H1 (cell line): ENCODE data around the gene SRCIN1. TPM values are rescaled to one million over a fixed set of nuclear protein-coding genes. Genes with fewer than 3 reads are reported as not detected.

Source experiments
- CTCF ChIA-PET: fragments of 300-600 bp; sonication (Branson Sonifier 250); formaldehyde crosslinking; loops from one replicate; lab custom pipeline; 2021; ENCODE audit not compliant: partially characterized antibody; lab: Charles Lee
- POLR2A ChIA-PET: fragments of 300-600 bp; sonication (Branson Sonifier 250); formaldehyde crosslinking; loops from one replicate; lab custom pipeline; 2021; ENCODE audit warnings: inconsistent platforms; ENCODE audit not compliant: partially characterized antibody; lab: Charles Lee
- DNase-seq, 2 experiments: peaks; one replicate each; pipeline versions ENCODE4 v3.0.0 to v3.0.0-alpha.2; 2010 to 2022; ENCODE audit warnings: low spot score in 2 of 2, low read depth in 1 of 2, mixed read lengths in 1 of 2
- FAIRE-seq: peaks from 2 replicates; lab custom pipeline; 2011; peaks lifted over from hg19 to GRCh38; lab: Jason Lieb, UNC
- H2AFZ ChIP-seq: 2 replicates; pipeline ENCODE4 v1.8.1; 2012; ENCODE audit warnings: low read length, inconsistent platforms
- H2AK5ac ChIP-seq: 2 replicates; pipeline ENCODE4 v1.6.1; 2013; ENCODE audit warnings: low read depth, low read length
- H2BK120ac ChIP-seq: replicated peaks from 2 replicates; pipeline ENCODE3; 2013; ENCODE audit warnings: low read depth, low read length, inconsistent platforms
- H2BK12ac ChIP-seq: 2 replicates; pipeline ENCODE4 v1.6.1; 2013; ENCODE audit warnings: low read depth, low read length
- H2BK15ac ChIP-seq: 2 replicates; pipeline ENCODE4 v1.6.1; 2013; ENCODE audit warnings: low read length
- H2BK20ac ChIP-seq: 2 replicates; pipeline ENCODE4 v1.6.1; 2013; ENCODE audit warnings: low read length
- H2BK5ac ChIP-seq: 2 replicates; pipeline ENCODE4 v1.6.1; 2013; ENCODE audit warnings: low read depth, low read length
- H3K14ac ChIP-seq: 2 replicates; pipeline ENCODE4 v1.6.1; 2013; ENCODE audit warnings: inconsistent platforms; ENCODE audit not compliant: insufficient read length
- H3K18ac ChIP-seq: 2 replicates; pipeline ENCODE4 v1.6.1; 2013; ENCODE audit warnings: low read length; ENCODE audit errors: extremely low read depth
- H3K23ac ChIP-seq: 2 replicates; pipeline ENCODE4 v1.6.1; 2013; ENCODE audit warnings: inconsistent platforms; ENCODE audit not compliant: insufficient read length
- H3K23me2 ChIP-seq: 2 replicates; pipeline ENCODE4 v1.6.1; 2013; ENCODE audit warnings: low read depth, low read length
- H3K27ac ChIP-seq: 2 replicates; pipeline ENCODE4 v1.6.1; 2011; ENCODE audit warnings: low read depth, low read length, inconsistent platforms
- H3K27me3 ChIP-seq, 4 experiments: replicated peaks in 1 of 4; 1 replicate in 1 of 4; 2 replicates in 3 of 4; pipeline versions ENCODE4 v1.6.1 to v1.8.1; 2011 to 2013; ENCODE audit warnings: low read length in 3 of 4, mild to moderate bottlenecking in 3 of 4, inconsistent platforms in 2 of 4, mixed read lengths in 2 of 4, moderate library complexity in 1 of 4; ENCODE audit not compliant: control insufficient read depth in 3 of 4, insufficient read depth in 3 of 4; ENCODE audit errors: extremely low read depth in 1 of 4
- H3K36me3 ChIP-seq, 4 experiments: 2 replicates each; pipeline versions ENCODE4 v1.6.1 to v1.8.1; 2011 to 2013; ENCODE audit warnings: mild to moderate bottlenecking in 4 of 4, low read length in 3 of 4, moderate library complexity in 2 of 4, control low read depth in 1 of 4, inconsistent platforms in 1 of 4; ENCODE audit not compliant: insufficient read depth in 4 of 4, control insufficient read depth in 2 of 4
- H3K4ac ChIP-seq: replicated peaks from 2 replicates; pipeline ENCODE3; 2013; ENCODE audit warnings: low read length, low read depth, mixed read lengths, inconsistent platforms; ENCODE audit not compliant: insufficient read length
- H3K4me1 ChIP-seq, 4 experiments: replicated peaks in 1 of 4; 1 replicate in 1 of 4; 2 replicates in 3 of 4; pipeline versions ENCODE4 v1.6.1 to v1.8.1; 2011 to 2013; ENCODE audit warnings: low read length in 3 of 4, inconsistent platforms in 2 of 4, mixed read lengths in 1 of 4; ENCODE audit not compliant: insufficient read depth in 4 of 4, control insufficient read depth in 3 of 4
- H3K4me2 ChIP-seq, 2 experiments: 2 replicates each; pipeline versions ENCODE4 v1.6.1 to v1.8.1; 2011 to 2013; ENCODE audit warnings: low read depth in 2 of 2, low read length in 2 of 2, control low read depth in 1 of 2, inconsistent platforms in 1 of 2, mild to moderate bottlenecking in 1 of 2; ENCODE audit not compliant: insufficient read depth in 1 of 2
- H3K4me3 ChIP-seq, 4 experiments: fragments of 200-600, 300-600 bp in 1 of 4; sonication (generic), shearing (Covaris generic), sonication (Bioruptor Twin) in 1 of 4; 2 replicates each; pipeline versions ENCODE4 v1.5.1 to v1.8.1; 2011 to 2016; ENCODE audit warnings: low read length in 4 of 4, low read depth in 3 of 4, control low read depth in 2 of 4, inconsistent platforms in 2 of 4, mild to moderate bottlenecking in 2 of 4, mixed read lengths in 1 of 4, moderate library complexity in 1 of 4; ENCODE audit not compliant: insufficient read depth in 2 of 4; ENCODE audit errors: extremely low read depth in 1 of 4
- H3K56ac ChIP-seq: replicated peaks from 2 replicates; pipeline ENCODE3; 2013; ENCODE audit warnings: low read depth, mild to moderate bottlenecking, mixed read lengths, low read length, inconsistent platforms; ENCODE audit not compliant: insufficient read length
- H3K79me1 ChIP-seq: 2 replicates; pipeline ENCODE4 v1.6.1; 2013; ENCODE audit warnings: low read depth, low read length, control low read depth
- H3K79me2 ChIP-seq, 2 experiments: 2 replicates each; pipeline versions ENCODE4 v1.6.1 to v1.8.1; 2012 to 2013; ENCODE audit warnings: low read length in 2 of 2, mild to moderate bottlenecking in 2 of 2, inconsistent platforms in 1 of 2; ENCODE audit not compliant: insufficient read depth in 2 of 2, control insufficient read depth in 1 of 2
- H3K9ac ChIP-seq, 4 experiments: replicated peaks in 1 of 4; 1 replicate in 1 of 4; 2 replicates in 3 of 4; pipeline versions ENCODE4 v1.6.1 to v1.8.1; 2011 to 2013; ENCODE audit warnings: low read depth in 3 of 4, low read length in 3 of 4, control low read depth in 2 of 4, mild to moderate bottlenecking in 2 of 4, moderate library complexity in 2 of 4, inconsistent platforms in 1 of 4; ENCODE audit errors: extremely low read depth in 1 of 4
- H3K9me3 ChIP-seq, 2 experiments: 2 replicates each; pipeline versions ENCODE4 v1.6.1 to v1.8.1; 2012 to 2013; ENCODE audit warnings: mild to moderate bottlenecking in 2 of 2, moderate library complexity in 2 of 2, control low read depth in 1 of 2, inconsistent platforms in 1 of 2, low read depth in 1 of 2, low read length in 1 of 2, mixed read lengths in 1 of 2; ENCODE audit not compliant: insufficient read depth in 2 of 2
- H4K20me1 ChIP-seq, 2 experiments: replicated peaks in 1 of 2; 2 replicates each; pipeline versions ENCODE3 to v1.8.1; 2011 to 2013; ENCODE audit warnings: inconsistent platforms in 2 of 2, low read length in 2 of 2, mild to moderate bottlenecking in 1 of 2; ENCODE audit not compliant: insufficient read depth in 2 of 2, control insufficient read depth in 1 of 2
- H4K5ac ChIP-seq: 2 replicates; pipeline ENCODE4 v1.6.1; 2013; ENCODE audit warnings: low read length, low read depth, mixed read lengths, inconsistent platforms; ENCODE audit not compliant: insufficient read length
- H4K8ac ChIP-seq: 2 replicates; pipeline ENCODE4 v1.8.0; 2013; ENCODE audit warnings: mild to moderate bottlenecking, moderate library complexity, low read length, inconsistent platforms; ENCODE audit not compliant: insufficient read depth; ENCODE audit errors: extremely low read depth
- H4K91ac ChIP-seq: replicated peaks from 2 replicates; pipeline ENCODE3; 2013; ENCODE audit warnings: low read length, mixed read lengths, inconsistent platforms; ENCODE audit not compliant: insufficient read length
- CBX8 ChIP-seq: fragments of 300-800, 300-1000 bp; sonication (generic); IDR thresholded peaks from 2 replicates; pipeline ENCODE4 v1.7.1; 2016; ENCODE audit warnings: low read depth, low read length, borderline replicate concordance
- CTBP2 ChIP-seq: IDR thresholded peaks from 2 replicates; pipeline ENCODE4 v1.7.0; 2011; ENCODE audit warnings: borderline replicate concordance, mild to moderate bottlenecking, moderate library complexity, mixed read lengths, low read length; ENCODE audit not compliant: insufficient read depth, insufficient read length
- EP300 ChIP-seq, 2 experiments: IDR thresholded peaks; 1 replicate in 1 of 2; 2 replicates in 1 of 2; pipeline ENCODE4 v1.6.1; 2011 to 2012; ENCODE audit warnings: low read depth in 2 of 2, low read length in 2 of 2, mild to moderate bottlenecking in 2 of 2, borderline replicate concordance in 1 of 2, inconsistent platforms in 1 of 2, moderate library complexity in 1 of 2
- FOSL1 ChIP-seq: IDR thresholded peaks from 2 replicates; pipeline ENCODE4 v1.6.1; 2011; ENCODE audit warnings: mild to moderate bottlenecking, low read depth, low read length, moderate library complexity; ENCODE audit not compliant: insufficient read depth
- HDAC6 ChIP-seq: IDR thresholded peaks from one replicate; pipeline ENCODE4 v1.7.1; 2012; ENCODE audit warnings: low read depth, mild to moderate bottlenecking, inconsistent platforms, low read length, moderate library complexity
- KDM5A ChIP-seq: fragments of 200-600 bp; IDR thresholded peaks from 2 replicates; pipeline ENCODE4 v1.7.1; 2012; ENCODE audit warnings: mild to moderate bottlenecking, low read length, inconsistent platforms, mixed read lengths
- MAFK ChIP-seq: IDR thresholded peaks from 2 replicates; pipeline ENCODE4 v1.6.1; 2012; ENCODE audit warnings: low read depth, mild to moderate bottlenecking, improper control_type of control experiment, low read length
- SIRT6 ChIP-seq: IDR thresholded peaks from one replicate; pipeline ENCODE4 v1.7.1; 2012; ENCODE audit warnings: low read length, inconsistent platforms
- SP1 ChIP-seq: IDR thresholded peaks from 2 replicates; pipeline ENCODE4 v1.6.1; 2011; ENCODE audit warnings: low read depth, low read length
- SP2 ChIP-seq: IDR thresholded peaks from 2 replicates; pipeline ENCODE4 v1.6.1; 2012; ENCODE audit warnings: mild to moderate bottlenecking, low read length, inconsistent platforms
- TAF1 ChIP-seq: IDR thresholded peaks from 2 replicates; pipeline ENCODE4 v1.6.1; 2011; ENCODE audit warnings: mild to moderate bottlenecking, low read depth, low read length
- YY1 ChIP-seq: IDR thresholded peaks from 2 replicates; pipeline ENCODE4 v1.6.1; 2011; ENCODE audit warnings: low read depth, mild to moderate bottlenecking, low read length
- WGBS, 2 experiments: shearing (Covaris generic) in 1 of 2; methylation state at CpG; one replicate each; pipeline versions ENCODE4 v1.1.6 to v1.1.7; 2013 to 2015; ENCODE audit warnings: low lambda C conversion rate in 2 of 2, mixed read lengths in 2 of 2, inconsistent platforms in 1 of 2, low coverage in 1 of 2, missing lambda C conversion rate in 1 of 2; ENCODE audit not compliant: insufficient replicate concordance in 2 of 2, insufficient coverage in 1 of 2, insufficient read length in 1 of 2; ENCODE audit errors: extremely low coverage in 1 of 2, missing lambda C conversion rate in 1 of 2; 5-methylcytosine and 5-hydroxymethylcytosine counted together
- polyA plus RNA-seq, 7 experiments: library from polyadenylated mRNA; depleted of rRNA in 3 of 7; stranded (reverse) in 5 of 7; unstranded in 2 of 7; fragments of >200 nt in 5 of 7; fragments of 200-250 nt in 2 of 7; gene quantifications; 1 replicate in 5 of 7; 2 replicates in 1 of 7; 4 replicates in 1 of 7; pipeline versions ENCODE4 v1.2.1 to v1.2.3, GENCODE V29; 2011 to 2013; ENCODE audit warnings: missing spikeins in 2 of 7, mixed read lengths in 2 of 7
- total RNA-seq: library from RNA; stranded (reverse); fragmentation: NEBNext Ultra II Directional; extraction: Animal tissue kit (Norgen Biotek cat#: 25700); gene quantifications from 2 replicates; pipeline ENCODE4 v1.2.1, GENCODE V29; 2021
- TF ChIP-seq, protein P1 (sequence below): IDR thresholded peaks from 2 replicates; pipeline ENCODE4 v1.6.1; 2011; ENCODE audit warnings: low read depth, mild to moderate bottlenecking, low read length; ENCODE audit not compliant: insufficient read depth

SRCIN1 gene
- total and polyA plus RNA-seq, 2 of the 8 experiments (the other 6 are each of a cell fraction or from before 2014, with no cell fraction given): 2.8 to 3.8 TPM

DNA sequence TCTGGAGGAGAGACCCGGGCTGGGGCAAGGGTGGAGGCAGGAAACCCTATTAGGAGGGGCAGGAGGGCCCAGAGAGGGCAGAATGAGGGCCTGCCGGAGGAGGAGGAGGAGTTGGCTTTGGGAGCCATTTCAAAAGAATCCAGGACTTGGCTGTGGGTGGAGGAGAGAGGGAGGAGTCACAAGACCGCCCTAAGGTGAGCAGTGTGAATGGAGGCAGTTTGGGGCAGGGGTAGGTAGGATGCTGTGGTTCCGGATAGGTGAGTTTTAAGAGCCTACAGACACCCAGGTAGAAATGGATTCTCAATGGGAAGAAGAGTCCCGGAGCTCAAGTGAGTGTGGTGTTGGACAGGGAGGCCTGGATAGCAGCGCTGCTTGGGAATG lies 97.2 kb downstream of the SRCIN1 start:
- no peak overlapping the region for H4K5ac ChIP-seq
- peaks cover 19% of the 10 kb centered on the region for H3K23me2 ChIP-seq
- H3K9me3 ChIP-seq: no peaks in the 10 kb centered on the region
- no peak overlapping the region; the same call in 1 of the 2 replicates for H3K18ac ChIP-seq
- peaks cover 4 to 28% (median 21%) of the 10 kb centered on the region in 4 experiments for H3K4me1 ChIP-seq
- peak overlapping the region; percentile 12 for H3K4ac ChIP-seq
- no peak overlapping the region; a peak in 1 of 7 replicates for H3K9ac ChIP-seq
- H3K79me2 ChIP-seq: no peaks in the 10 kb centered on the region
- no peaks in the 10 kb centered on the region for H3K79me1 ChIP-seq
- H2AK5ac ChIP-seq: peak overlapping the region; percentile 95; the same call in 1 of the 2 replicates
- H3K4me3 ChIP-seq: peak overlapping the region in 1 of 4 experiments; percentile 45; a peak in 1 of 8 replicates
- H3K14ac ChIP-seq: no peak overlapping the region
- H2BK120ac ChIP-seq: no peak overlapping the region
- H4K91ac ChIP-seq: no peak overlapping the region
- no peak overlapping the region for H4K8ac ChIP-seq
- H3K56ac ChIP-seq: no peak overlapping the region
- H2BK5ac ChIP-seq: peak overlapping the region; percentile 80
- peak overlapping the region; percentile 52 to 95 for H3K4me2 ChIP-seq
- peaks cover 0 to 3% of the 10 kb centered on the region in 2 experiments for H4K20me1 ChIP-seq
- H2BK20ac ChIP-seq: no peak overlapping the region
- FAIRE-seq: no peak
- H3K27ac ChIP-seq: peak overlapping the region; percentile 11; the same call in 1 of the 2 replicates
- WGBS, 2 experiments: 55% methylated on average over 6 of the region's 6 CpGs; no CpG with 5 or more reads in 1 of the 2 experiments
- H3K23ac ChIP-seq: no peak overlapping the region
- ChIA-PET POLR2A (interaction anchor here (0.9 to 2.4 kb wide), 14 partner anchors 8 to 292 kb away, joined by 3 to 6 read pairs (median 3); no protein-coding TSS in a partner anchor), CTCF (interaction anchor here (0.6 to 14.4 kb wide), 33 partner anchors 13 to 188 kb away, joined by 3 to 190 read pairs (median 5); partner anchors contain the start of gene EPOP)
- no peak overlapping the region for H2AFZ ChIP-seq
- peaks cover 0 to 24% (median 11%) of the 10 kb centered on the region in 4 experiments; a peak in 4 of 7 replicates for H3K27me3 ChIP-seq
- peaks cover 0 to 5% (median 0%) of the 10 kb centered on the region in 4 experiments; a peak in 2 of 8 replicates for H3K36me3 ChIP-seq
- H2BK12ac ChIP-seq: peak overlapping the region; percentile 50; the same call in 1 of the 2 replicates
- DNase-seq: peak in 1 of 2 experiments; percentile 65
- no peak overlapping the region for H2BK15ac ChIP-seq
- no peak for TF ChIP-seq CBX8
- no peak for TF ChIP-seq MAFK
- no peak for TF ChIP-seq CTBP2
- no peak for TF ChIP-seq SP2
- no peak for TF ChIP-seq EP300 (IDR thresholded peaks at IDR 0.05; ENCODE audit: borderline replicate concordance in 1 of 2, low read depth in 2 of 2, low read length in 2 of 2)
- no peak for TF ChIP-seq SP1
- TF ChIP-seq TAF1: no peak
- TF ChIP-seq YY1: no peak
- TF ChIP-seq, protein P1, sequence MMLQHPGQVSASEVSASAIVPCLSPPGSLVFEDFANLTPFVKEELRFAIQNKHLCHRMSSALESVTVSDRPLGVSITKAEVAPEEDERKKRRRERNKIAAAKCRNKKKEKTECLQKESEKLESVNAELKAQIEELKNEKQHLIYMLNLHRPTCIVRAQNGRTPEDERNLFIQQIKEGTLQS: no peak
- no peak for TF ChIP-seq FOSL1
- no peak for TF ChIP-seq KDM5A
- no peak for TF ChIP-seq SIRT6
- no peak for TF ChIP-seq HDAC6
